HG03039 (cell line): ENCODE measurements around the gene RETREG1.

Experiments
- ATAC-seq: cut with Tn5 transposase; IDR thresholded peaks from one replicate; pipeline ENCODE4 v1.9.1; 2021; ENCODE audit warnings: mild to moderate bottlenecking, moderate library complexity; ENCODE audit not compliant: unreplicated experiment

RETREG1 gene

GRCh38 chr5:16586556-16586955 lies 30.2 kb downstream of the RETREG1 start:
- ATAC-seq: no peak

GRCh38 chr5:16585041-16585667 lies 31.6 kb downstream of the RETREG1 start:
- no peak for ATAC-seq

- ATAC-seq: no peak
Observed at GRCh38 chr5:16582081-16582480, 34.7 kb downstream of the RETREG1 start.

- ATAC-seq: no peak
Observed at GRCh38 chr5:16580382-16580781, 36.4 kb downstream of the RETREG1 start.

- no peak for ATAC-seq
Observed at GRCh38 chr5:16579142-16579847, 37.5 kb downstream of the RETREG1 start.

GRCh38 chr5:16578474-16578883 lies 38.3 kb downstream of the RETREG1 start:
- ATAC-seq: no peak

GRCh38 chr5:16577677-16578076 lies 39.1 kb downstream of the RETREG1 start:
- no peak for ATAC-seq

GRCh38 chr5:16574789-16575721 lies 41.7 kb downstream of the RETREG1 start:
- ATAC-seq: no peak

- no peak for ATAC-seq
Observed at GRCh38 chr5:16573401-16573800, 43.4 kb downstream of the RETREG1 start.

GRCh38 chr5:16572289-16573015 lies 44.3 kb downstream of the RETREG1 start:
- no peak for ATAC-seq

GRCh38 chr5:16571016-16571415 lies 45.8 kb downstream of the RETREG1 start:
- ATAC-seq: no peak

GRCh38 chr5:16570121-16570815 lies 46.5 kb downstream of the RETREG1 start:
- ATAC-seq: no peak

GRCh38 chr5:16568875-16569580 lies 47.8 kb downstream of the RETREG1 start:
- ATAC-seq: no peak

- ATAC-seq: no peak
Observed at GRCh38 chr5:16567365-16567764, 49.4 kb downstream of the RETREG1 start.

- no peak for ATAC-seq
Observed at GRCh38 chr5:16565118-16565517, 51.7 kb downstream of the RETREG1 start.

GRCh38 chr5:16564248-16564867 lies 52.4 kb downstream of the RETREG1 start:
- no peak for ATAC-seq

- ATAC-seq: no peak
Observed at GRCh38 chr5:16563686-16564085, 53.1 kb downstream of the RETREG1 start.

- ATAC-seq: peak; percentile 69
Observed at GRCh38 chr5:16561660-16562059, 55.1 kb downstream of the RETREG1 start.

GRCh38 chr5:16559702-16560101 lies 57.1 kb downstream of the RETREG1 start:
- no peak for ATAC-seq
